ENCODE data around the gene LSS. TPM values are rescaled to one million over a fixed set of nuclear protein-coding genes. Genes with fewer than 3 reads are reported as not detected.

The LSS gene
- total RNA-seq, 6 donors from 2014 or later, result 71.7 to 266 (median 135) TPM

DNA sequence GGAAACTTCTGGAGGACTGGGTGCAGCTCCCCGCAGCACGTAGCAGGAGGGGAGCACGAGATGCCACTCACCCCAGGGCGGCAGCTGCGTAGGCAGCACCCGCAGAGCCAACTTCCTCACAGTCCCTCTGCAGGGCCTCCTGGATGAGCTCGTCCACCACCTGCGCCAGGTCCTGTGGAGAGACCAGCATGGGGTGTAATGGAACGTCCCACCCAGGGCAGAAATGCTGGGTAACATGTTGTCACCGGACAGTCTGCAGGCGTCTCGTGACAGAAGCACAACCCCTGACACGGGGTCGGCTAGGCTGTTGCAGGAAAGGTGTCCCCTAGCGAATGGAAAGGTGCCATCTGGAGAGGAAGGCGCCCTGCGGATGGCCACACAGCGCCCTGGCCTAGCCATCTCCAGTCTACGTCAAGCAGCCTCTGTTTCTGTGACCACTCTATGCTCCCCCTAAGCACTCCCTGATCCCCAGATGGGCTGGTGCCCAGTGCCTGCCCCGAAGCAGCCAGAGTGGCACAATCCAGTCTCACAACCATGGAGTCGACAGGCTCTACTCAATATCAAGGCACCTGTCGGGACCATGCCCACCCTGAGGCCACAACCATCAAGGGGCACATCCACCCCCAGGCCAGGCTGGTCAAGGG is 35.6 kb upstream of the LSS start:
- ATAC-seq (ENCODE audit: low FRiP score in 2 of 2), result peak; percentile 11 to 16

DNA sequence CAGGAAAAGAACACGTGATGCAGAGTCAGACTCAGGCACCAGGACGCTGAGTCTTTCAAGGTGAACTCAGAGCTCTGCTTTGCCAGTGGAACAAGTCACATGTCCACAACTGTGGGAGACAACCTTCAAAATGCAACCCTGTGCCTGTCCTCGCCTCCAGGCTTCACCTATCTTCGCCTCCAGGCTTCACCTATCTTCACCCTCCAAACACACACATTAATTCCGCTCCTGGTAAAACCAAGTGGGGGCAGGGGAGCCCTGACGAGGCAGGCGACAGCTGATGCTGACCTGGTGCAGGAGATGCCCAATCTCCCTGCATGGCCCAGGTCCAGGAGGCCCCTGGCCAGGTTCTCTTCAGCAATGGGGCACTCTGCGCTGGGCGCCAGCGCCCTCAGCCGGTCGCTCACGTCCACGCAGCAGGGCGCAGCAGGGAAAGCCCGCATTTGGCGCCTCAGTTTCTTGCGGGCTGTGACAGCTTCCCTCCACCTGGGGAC is 28.0 kb upstream of the LSS start:
- no peak for DNase-seq
- H3K36me3 ChIP-seq, result peaks cover 70 to 100% (median 86%) of the 10 kb centered on the region in 4 donors

More for the DNA sequence above, 35.6 kb upstream of the LSS start:
- no peak for DNase-seq
- no peak for TF ChIP-seq POLR2A (IDR thresholded peaks at IDR 0.05)
- no peak for TF ChIP-seq EP300 (IDR thresholded peaks at IDR 0.05)
- no peak for TF ChIP-seq CTCF (IDR thresholded peaks at IDR 0.05)
- TF ChIP-seq POLR2AphosphoS5 (IDR thresholded peaks at IDR 0.05), result no peak
- 93 to 97% methylated on average over 8 to 22 of the region's 22 CpGs for WGBS, 2 donors
- peaks cover 0 to 3% (median 0%) of the 10 kb centered on the region in 4 donors for H3K4me1 ChIP-seq
- H3K27me3 ChIP-seq, result no peaks in the 10 kb centered on the region
- no peaks in the 10 kb centered on the region for H3K9me3 ChIP-seq
- peaks cover 43 to 97% (median 83%) of the 10 kb centered on the region in 4 donors for H3K36me3 ChIP-seq
- H3K27ac ChIP-seq, result no peak overlapping the region
- H3K4me3 ChIP-seq, result no peak overlapping the region

GRCh38 chr21:46255758-46256337 is 27.3 kb upstream of the LSS start:
- H3K9me3 ChIP-seq, result no peaks in the 10 kb centered on the region
- no peak for ATAC-seq (ENCODE audit: low FRiP score in 2 of 2)
- H3K27me3 ChIP-seq, result no peaks in the 10 kb centered on the region
- no peak for DNase-seq
- WGBS, 2 donors, result 90 to 96% methylated on average over 4 to 6 of the region's 6 CpGs
- H3K4me3 ChIP-seq, result no peak overlapping the region
- no peak overlapping the region for H3K27ac ChIP-seq
- TF ChIP-seq POLR2AphosphoS5 (IDR thresholded peaks at IDR 0.05), result no peak
- TF ChIP-seq CTCF (IDR thresholded peaks at IDR 0.05), result no peak
- no peak for TF ChIP-seq EP300 (IDR thresholded peaks at IDR 0.05)
- no peak for TF ChIP-seq POLR2A (IDR thresholded peaks at IDR 0.05)
- no peaks in the 10 kb centered on the region for H3K4me1 ChIP-seq
- peaks cover 65 to 100% (median 83%) of the 10 kb centered on the region in 4 donors for H3K36me3 ChIP-seq

More for the DNA sequence above, 28.0 kb upstream of the LSS start:
- Histone ChIP-seq H3K9me3 (no peaks in the 10 kb centered on the region), H3K27ac (no peak overlapping the region), H3K4me3 (no peak overlapping the region), H3K27me3 (no peaks in the 10 kb centered on the region), H3K4me1 (no peaks in the 10 kb centered on the region)
- 94% methylated on average over 7 to 18 of the region's 18 CpGs for WGBS, 2 donors
- ATAC-seq (ENCODE audit: low FRiP score in 2 of 2), result no peak
- no peak for TF ChIP-seq CTCF (IDR thresholded peaks at IDR 0.05)

DNA sequence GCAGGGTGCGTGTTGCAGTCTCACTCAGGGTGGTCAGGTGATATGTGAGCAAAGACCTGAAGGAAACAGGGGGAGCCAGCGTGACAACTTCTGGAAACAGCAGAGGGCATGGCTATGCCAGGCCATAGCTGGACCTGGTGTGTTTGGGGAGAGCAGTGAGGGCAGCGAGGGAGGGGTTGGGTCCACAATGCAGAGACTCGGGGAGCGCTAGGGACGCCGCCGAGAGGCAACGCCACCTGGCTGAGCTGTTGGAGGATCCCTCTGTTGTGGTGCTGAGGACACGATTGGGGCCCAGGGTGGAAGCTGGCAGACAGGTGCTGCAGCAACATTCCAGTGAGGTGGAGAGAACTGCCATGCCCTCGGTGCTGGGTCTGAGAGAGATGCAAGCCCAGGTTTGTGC is 26.6 kb upstream of the LSS start:
- H3K27ac ChIP-seq, result no peak overlapping the region
- H3K4me1 ChIP-seq, result no peaks in the 10 kb centered on the region
- H3K27me3 ChIP-seq, result no peaks in the 10 kb centered on the region
- peaks cover 64 to 100% (median 82%) of the 10 kb centered on the region in 4 donors for H3K36me3 ChIP-seq
- no peaks in the 10 kb centered on the region for H3K9me3 ChIP-seq
- DNase-seq (no peak), ATAC-seq (ENCODE audit: low FRiP score in 2 of 2) (no peak)
- WGBS, 2 donors, result 91 to 95% methylated on average over 10 to 11 of the region's 11 CpGs
- no peak for TF ChIP-seq CTCF (IDR thresholded peaks at IDR 0.05)
- TF ChIP-seq POLR2A (IDR thresholded peaks at IDR 0.05), result no peak
- TF ChIP-seq EP300 (IDR thresholded peaks at IDR 0.05), result no peak
- TF ChIP-seq POLR2AphosphoS5 (IDR thresholded peaks at IDR 0.05), result no peak
- H3K4me3 ChIP-seq, result no peak overlapping the region
